Medulla oblongata (tissue), 1 donor: ENCODE results near the gene BAIAP2L1.
"Not testable (repeated sequence)": the region's sequence is repeated elsewhere in the genome, so short reads cannot be mapped to it uniquely, and the experiment has no call there.

Experiments used
- DNase-seq: peaks from one replicate; pipeline ENCODE4 v3.0.0-alpha.2; 2015; ENCODE audit errors: extremely low spot score

The BAIAP2L1 gene

GRCh38 chr7:98400542-98401340 lies at the start of gene BAIAP2L1:
Gene BAIAP2L1, minus strand, starts transcription at chr7:98401090. Its CDS starts 238 bp downstream, at chr7:98400852.
- no peak for DNase-seq

- no peak for DNase-seq
Measured at GRCh38 chr7:98448766-98449165, 47.9 kb upstream of the BAIAP2L1 start.

GRCh38 chr7:98440992-98441391 lies 40.1 kb upstream of the BAIAP2L1 start:
- not testable (repeated sequence) for DNase-seq

- DNase-seq = no peak
Measured at GRCh38 chr7:98439484-98439883, 38.6 kb upstream of the BAIAP2L1 start.

- no peak for DNase-seq
Measured at GRCh38 chr7:98434087-98434486, 33.2 kb upstream of the BAIAP2L1 start.

- DNase-seq = no peak
Measured at GRCh38 chr7:98429799-98430198, 28.9 kb upstream of the BAIAP2L1 start.

- DNase-seq = no peak
Measured at GRCh38 chr7:98423043-98423442, 22.2 kb upstream of the BAIAP2L1 start.

- DNase-seq = no peak
Measured at GRCh38 chr7:98420966-98421612, 20.2 kb upstream of the BAIAP2L1 start.

- not testable (repeated sequence) for DNase-seq
Measured at GRCh38 chr7:98419988-98420387, 19.1 kb upstream of the BAIAP2L1 start.

- DNase-seq = not testable (repeated sequence)
Measured at GRCh38 chr7:98419316-98419691, 18.4 kb upstream of the BAIAP2L1 start.

GRCh38 chr7:98418636-98419315 lies 17.9 kb upstream of the BAIAP2L1 start:
- DNase-seq = no peak

GRCh38 chr7:98418271-98418635 lies 17.4 kb upstream of the BAIAP2L1 start:
- DNase-seq = no peak

GRCh38 chr7:98417604-98418270 lies 16.8 kb upstream of the BAIAP2L1 start:
- not testable (repeated sequence) for DNase-seq

GRCh38 chr7:98414205-98414900 lies 13.5 kb upstream of the BAIAP2L1 start:
- DNase-seq = no peak

GRCh38 chr7:98413655-98414054 lies 12.8 kb upstream of the BAIAP2L1 start:
- DNase-seq = not testable (repeated sequence)

GRCh38 chr7:98409843-98410242 lies 9.0 kb upstream of the BAIAP2L1 start:
- no peak for DNase-seq

- DNase-seq = not testable (repeated sequence)
Measured at GRCh38 chr7:98408146-98408545, 7.3 kb upstream of the BAIAP2L1 start.

- no peak for DNase-seq
Measured at GRCh38 chr7:98406827-98407226, 5.9 kb upstream of the BAIAP2L1 start.

- no peak for DNase-seq
Measured at GRCh38 chr7:98404840-98405239, 4.0 kb upstream of the BAIAP2L1 start.

GRCh38 chr7:98399890-98400541 lies 874 bp downstream of the BAIAP2L1 start:
- DNase-seq = no peak

- no peak for DNase-seq
Measured at GRCh38 chr7:98399462-98399861, 1.4 kb downstream of the BAIAP2L1 start.
